Small intestine (tissue), 16 donors: ENCODE data around the gene ZWILCH. TPM values are rescaled to one million over a fixed set of nuclear protein-coding genes. Genes with fewer than 3 reads are reported as not detected.
"Not testable (repeated sequence)": the region's sequence is repeated elsewhere in the genome, so short reads cannot be mapped to it uniquely, and the experiment has no call there.

ENCODE experiments used
- DNase-seq, 2 donors: peaks; one replicate each; pipeline versions ENCODE4 v3.0.0 to v3.0.0-alpha.2; 2013
- FAIRE-seq: peaks from 2 replicates; lab custom pipeline; 2012; peaks lifted over from hg19 to GRCh38; lab: Jason Lieb, UNC
- H3K27ac ChIP-seq, 3 donors: one replicate each; pipeline ENCODE4 v1.5.1; 2013; ENCODE audit warnings: low read length in 2 of 3, mild to moderate bottlenecking in 2 of 3, control low read depth in 1 of 3, inconsistent platforms in 1 of 3, low read depth in 1 of 3, moderate library complexity in 1 of 3
- H3K27me3 ChIP-seq, 3 donors: one replicate each; pipeline ENCODE4 v1.6.1; 2013; ENCODE audit warnings: low read length in 3 of 3, inconsistent platforms in 1 of 3; ENCODE audit not compliant: control insufficient read depth in 3 of 3, insufficient read depth in 3 of 3
- H3K36me3 ChIP-seq, 3 donors: one replicate each; pipeline ENCODE4 v1.6.1; 2013; ENCODE audit warnings: low read length in 3 of 3, inconsistent platforms in 1 of 3, low read depth in 1 of 3, mild to moderate bottlenecking in 1 of 3, moderate library complexity in 1 of 3; ENCODE audit not compliant: control insufficient read depth in 3 of 3, insufficient read depth in 2 of 3
- H3K4me1 ChIP-seq, 3 donors: one replicate each; pipeline ENCODE4 v1.6.1; 2013; ENCODE audit warnings: low read length in 2 of 3, inconsistent platforms in 1 of 3, low read depth in 1 of 3, mild to moderate bottlenecking in 1 of 3, moderate library complexity in 1 of 3; ENCODE audit not compliant: control insufficient read depth in 3 of 3, insufficient read depth in 2 of 3
- H3K4me3 ChIP-seq, 3 donors: one replicate each; pipeline ENCODE4 v1.5.1; 2013; ENCODE audit warnings: low read length in 3 of 3, control low read depth in 1 of 3, inconsistent platforms in 1 of 3, low read depth in 1 of 3, mild to moderate bottlenecking in 1 of 3, moderate library complexity in 1 of 3
- H3K9me3 ChIP-seq, 2 donors: one replicate each; pipeline ENCODE4 v1.6.1; 2013; ENCODE audit warnings: low read depth in 1 of 2, low read length in 1 of 2; ENCODE audit not compliant: control insufficient read depth in 2 of 2, insufficient read depth in 1 of 2
- WGBS, 3 donors: extraction: QIAGEN DNeasy Blood & Tissue Kit; methylation state at CpG; one replicate each; pipeline ENCODE4 v1.1.7; 2013; 5-methylcytosine and 5-hydroxymethylcytosine counted together
- long read RNA-seq, 10 donors: transcript quantifications; one replicate each; lab custom pipeline, GENCODE V29; 2026
- polyA plus RNA-seq, 4 donors: library from polyadenylated mRNA; stranded (reverse) in 3 of 4; unstranded in 1 of 4; fragments of 200-250 nt in 3 of 4; fragments of 120-200 nt in 1 of 4; gene quantifications; one replicate each; pipeline versions ENCODE4 v1.2.1 to v1.2.3, GENCODE V29; 2013
- donor health status: healthy with polysubstance abuse.
- donor health status: control.
- donor health status: control.
- donor health status: Bipolar disorder and iron deficiency.
- donor health status: healthy.

ZWILCH gene
- 10 to 100 TPM in 2 of 4 donors, 1 to 10 TPM in 2; 2.5 to 13.1 (median 8.5) TPM for polyA plus RNA-seq
- long read RNA-seq, donor 1, result 0 reads
- long read RNA-seq, donor 2, result 0 reads
- long read RNA-seq, donor 3, partial matches to known transcripts, result 0 of 2 reads
- long read RNA-seq, donor 3, other reads (novel, unspliced or antisense), result 0 of 2 reads
- long read RNA-seq, donor 4, result 0 reads
- long read RNA-seq, donor 5, result 0 reads
- long read RNA-seq, donor 6, partial matches to known transcripts, result 0 of 1 reads
- long read RNA-seq, donor 6, other reads (novel, unspliced or antisense), result 0 of 1 reads
- long read RNA-seq, donor 7, partial matches to known transcripts, result 0 of 3 reads
- long read RNA-seq, donor 7, other reads (novel, unspliced or antisense), result 0 of 3 reads
- long read RNA-seq, donor 8, partial matches to known transcripts, result 0 of 1 reads
- long read RNA-seq, donor 8, other reads (novel, unspliced or antisense), result 0 of 1 reads
- long read RNA-seq, donor 9, result 0 reads
- long read RNA-seq, donor 10, result 0 reads

GRCh38 chr15:66504563-66505429, at the start of gene ZWILCH, which contains the start of gene RPL4:
TSS of gene ZWILCH (plus strand) at chr15:66505326. CDS start at chr15:66505339, 13 bp downstream.
TSS of gene RPL4 (minus strand) at chr15:66504855. CDS start at chr15:66504790, 65 bp downstream.
- Histone ChIP-seq H3K27ac (peak within 1 kb of the TSS; percentile 82 to 95 (median 94)), H3K4me1 (peaks cover 0 to 8% (median 6%) of the 10 kb centered on the region in 3 donors), H3K27me3 (no peaks in the 10 kb centered on the region), H3K36me3 (peaks cover 2 to 19% (median 2%) of the 10 kb centered on the region in 3 donors), H3K4me3 (peak within 1 kb of the TSS; percentile 51 to 92 (median 70)), H3K9me3 (no peaks in the 10 kb centered on the region)
- DNase-seq (peak; percentile 81 to 92), FAIRE-seq (no peak)
- 0 to 1% (median 1%) methylated on average over 46 of the region's 46 CpGs for WGBS, 3 donors

GRCh38 chr15:66456211-66456610, 48.9 kb upstream of the ZWILCH start:
- WGBS, 3 donors, result 59 to 75% (median 74%) methylated on average over 3 of the region's 3 CpGs
- H3K27me3 ChIP-seq, result no peaks in the 10 kb centered on the region
- no peak for DNase-seq
- no peak overlapping the region for H3K4me3 ChIP-seq
- no peaks in the 10 kb centered on the region for H3K9me3 ChIP-seq
- no peak for FAIRE-seq
- no peaks in the 10 kb centered on the region for H3K4me1 ChIP-seq
- H3K27ac ChIP-seq, result no peak overlapping the region
- peaks cover 0 to 9% (median 2%) of the 10 kb centered on the region in 3 donors for H3K36me3 ChIP-seq

- peaks cover 0 to 5% of the 10 kb centered on the region in 2 donors for H3K9me3 ChIP-seq
- H3K27ac ChIP-seq, result no peak overlapping the region
- DNase-seq, result no peak
- 83 to 95% (median 84%) methylated on average over 3 of the region's 3 CpGs for WGBS, 3 donors
- peaks cover 0 to 3% (median under 1%) of the 10 kb centered on the region in 3 donors for H3K36me3 ChIP-seq
- FAIRE-seq, result no peak
- H3K27me3 ChIP-seq, result no peaks in the 10 kb centered on the region
- no peak overlapping the region for H3K4me3 ChIP-seq
- H3K4me1 ChIP-seq, result no peaks in the 10 kb centered on the region
Observed at GRCh38 chr15:66459818-66460615, 45.1 kb upstream of the ZWILCH start.

GRCh38 chr15:66461294-66461693, 43.8 kb upstream of the ZWILCH start:
- not testable (repeated sequence) for DNase-seq, H3K4me3 ChIP-seq, H3K27me3 ChIP-seq, H3K27ac ChIP-seq, FAIRE-seq, H3K36me3 ChIP-seq, H3K4me1 ChIP-seq, H3K9me3 ChIP-seq
- 94 to 97% (median 96%) methylated on average over 6 of the region's 6 CpGs for WGBS, 3 donors

- Histone ChIP-seq H3K9me3 (peaks cover 0 to 10% of the 10 kb centered on the region in 2 donors), H3K4me1 (no peaks in the 10 kb centered on the region), H3K4me3 (no peak overlapping the region), H3K27me3 (no peaks in the 10 kb centered on the region), H3K36me3 (peaks cover 0 to 3% (median 0%) of the 10 kb centered on the region in 3 donors), H3K27ac (no peak overlapping the region)
- WGBS, 3 donors, result 75 to 90% (median 84%) methylated on average over 2 of the region's 2 CpGs
- FAIRE-seq (no peak), DNase-seq (peak; percentile 26 to 29)
Observed at GRCh38 chr15:66461917-66462316, 43.2 kb upstream of the ZWILCH start.

GRCh38 chr15:66462627-66463026, 42.5 kb upstream of the ZWILCH start:
- FAIRE-seq (no peak), DNase-seq (peak in 1 of 2 donors; percentile 19)
- Histone ChIP-seq H3K4me1 (no peaks in the 10 kb centered on the region), H3K4me3 (no peak overlapping the region), H3K36me3 (peaks cover 0 to 3% (median 0%) of the 10 kb centered on the region in 3 donors), H3K27me3 (no peaks in the 10 kb centered on the region), H3K9me3 (peaks cover 0 to 10% of the 10 kb centered on the region in 2 donors), H3K27ac (peak overlapping the region in 1 of 3 donors; percentile 1)
- 81 to 94% (median 88%) methylated on average over 4 of the region's 4 CpGs for WGBS, 3 donors

GRCh38 chr15:66465294-66465693, 39.8 kb upstream of the ZWILCH start:
- not testable (repeated sequence) for FAIRE-seq, H3K27me3 ChIP-seq, H3K27ac ChIP-seq, H3K4me1 ChIP-seq, H3K9me3 ChIP-seq, H3K36me3 ChIP-seq, DNase-seq, H3K4me3 ChIP-seq
- 82 to 89% (median 87%) methylated on average over 6 of the region's 6 CpGs for WGBS, 3 donors
